HG03432 (cell line): ENCODE measurements around the gene TINAG.

Experiments used
- ATAC-seq: cut with Tn5 transposase; IDR thresholded peaks from one replicate; pipeline ENCODE4 v1.9.1; 2021; ENCODE audit warnings: mild to moderate bottlenecking, moderate library complexity; ENCODE audit not compliant: unreplicated experiment

TINAG gene

DNA sequence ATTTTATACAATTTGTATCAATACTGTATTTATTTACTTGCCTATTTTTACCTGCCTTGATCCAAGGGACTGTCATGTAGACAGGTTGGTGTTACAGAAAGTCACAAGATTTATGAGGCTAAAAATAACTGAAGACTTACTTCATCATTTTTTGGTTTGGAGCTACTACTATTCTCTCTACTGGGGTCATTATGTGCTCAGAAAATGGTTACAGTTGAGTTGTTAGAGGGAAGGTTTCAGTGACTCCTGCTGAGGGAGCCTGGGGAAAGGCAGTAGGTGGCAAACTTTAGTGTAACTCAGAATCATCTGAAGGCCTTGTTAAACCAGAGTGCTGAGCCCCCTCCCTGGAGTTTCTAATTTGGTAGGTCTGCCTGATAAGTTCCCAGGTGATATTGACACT lies 118.8 kb downstream of the TINAG start:
- ATAC-seq, result peak; percentile 25

- no peak for ATAC-seq
Measured at GRCh38 chr6:54427396-54427937, 119.2 kb downstream of the TINAG start.

DNA sequence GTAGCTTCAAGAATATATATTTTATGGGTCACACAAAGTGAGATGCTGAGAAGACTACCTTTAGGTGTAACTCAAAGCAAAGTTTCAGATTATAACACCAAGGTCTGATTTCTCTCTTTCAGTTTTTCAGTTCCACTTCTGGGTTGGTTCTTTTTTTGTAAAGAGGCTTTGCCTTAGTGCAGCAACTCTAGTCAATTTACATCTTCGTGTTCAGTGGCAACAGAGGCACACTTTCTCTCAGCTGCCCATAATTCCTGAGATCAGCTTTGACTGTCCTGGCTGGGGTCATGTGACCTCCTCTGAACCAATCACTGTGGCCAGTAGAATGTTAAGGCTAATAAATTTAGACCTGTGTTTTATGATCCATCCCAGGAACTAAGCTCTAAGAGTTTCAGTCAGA lies 120.2 kb downstream of the TINAG start:
- peak; percentile 92 for ATAC-seq

- no peak for ATAC-seq
Measured at GRCh38 chr6:54431466-54431865, 123.2 kb downstream of the TINAG start.
